H1 (cell line): ENCODE data around the gene PIGK. TPM values are rescaled to one million over a fixed set of nuclear protein-coding genes. Genes with fewer than 3 reads are reported as not detected.

ENCODE experiments used
- ATF2 ChIP-seq: IDR thresholded peaks from 2 replicates; pipeline ENCODE4 v1.6.1; 2012; ENCODE audit warnings: low read length, inconsistent platforms
- CHD1 ChIP-seq: IDR thresholded peaks from 2 replicates; pipeline ENCODE4 v1.6.1; 2012; ENCODE audit warnings: low read depth, low read length, improper control_type of control experiment
- CHD7 ChIP-seq: fragments of 300-600 bp; sonication (generic); IDR thresholded peaks from 2 replicates; pipeline ENCODE4 v1.7.1; 2012; ENCODE audit warnings: low read length, moderate library complexity, mild to moderate bottlenecking, inconsistent platforms; ENCODE audit not compliant: insufficient replicate concordance
- EZH2 ChIP-seq: fragments of 200-600 bp; sonication (generic); IDR thresholded peaks from 2 replicates; pipeline ENCODE4 v1.7.1; 2012; ENCODE audit warnings: low read depth, mild to moderate bottlenecking, moderate library complexity, low read length, inconsistent platforms; ENCODE audit not compliant: severe bottlenecking
- GTF2F1 ChIP-seq: IDR thresholded peaks from 2 replicates; pipeline ENCODE4 v1.6.1; 2012; ENCODE audit warnings: low read depth, low read length, improper control_type of control experiment, borderline replicate concordance
- JUND ChIP-seq: IDR thresholded peaks from 2 replicates; pipeline ENCODE4 v1.6.1; 2011; ENCODE audit warnings: mild to moderate bottlenecking, improper control_type of control experiment, low read length
- NANOG ChIP-seq: IDR thresholded peaks from 2 replicates; pipeline ENCODE4 v1.6.1; 2011; ENCODE audit warnings: low read length, low read depth, mild to moderate bottlenecking, inconsistent platforms; ENCODE audit not compliant: insufficient read depth, poor library complexity, severe bottlenecking
- RBBP5 ChIP-seq: IDR thresholded peaks from 2 replicates; pipeline ENCODE4 v1.7.1; 2012; ENCODE audit warnings: low read depth, mild to moderate bottlenecking, inconsistent platforms, low read length, moderate library complexity, borderline replicate concordance
- RXRA ChIP-seq: IDR thresholded peaks from 2 replicates; pipeline ENCODE4 v1.6.1; 2011; ENCODE audit warnings: low read depth, mild to moderate bottlenecking, low read length, moderate library complexity; ENCODE audit not compliant: insufficient read depth
- SIRT6 ChIP-seq: IDR thresholded peaks from one replicate; pipeline ENCODE4 v1.7.1; 2012; ENCODE audit warnings: low read length, inconsistent platforms
- polyA plus RNA-seq, 7 experiments: library from polyadenylated mRNA; depleted of rRNA in 3 of 7; stranded (reverse) in 5 of 7; unstranded in 2 of 7; fragments of >200 nt in 5 of 7; fragments of 200-250 nt in 2 of 7; gene quantifications; 1 replicate in 5 of 7; 2 replicates in 1 of 7; 4 replicates in 1 of 7; pipeline versions ENCODE4 v1.2.1 to v1.2.3, GENCODE V29; 2011 to 2013; ENCODE audit warnings: missing spikeins in 2 of 7, mixed read lengths in 2 of 7
- total RNA-seq: library from RNA; stranded (reverse); fragmentation: NEBNext Ultra II Directional; extraction: Animal tissue kit (Norgen Biotek cat#: 25700); gene quantifications from 2 replicates; pipeline ENCODE4 v1.2.1, GENCODE V29; 2021

The PIGK gene
- total and polyA plus RNA-seq, 2 of the 8 experiments (the other 6 are each of a cell fraction or from before 2014, with no cell fraction given): 5.6 to 23.2 TPM

- TF ChIP-seq CHD7 (no peak), SIRT6 (no peak), NANOG (no peak), JUND (no peak), EZH2 (no peak), CHD1 (no peak), RXRA (no peak), GTF2F1 (no peak), RBBP5 (no peak), ATF2 (no peak)
Observed at GRCh38 chr1:77063118-77063517, 156.1 kb downstream of the PIGK start (continued).
